ENCODE results near the gene CGB5. TPM values are rescaled to one million over a fixed set of nuclear protein-coding genes. Genes with fewer than 3 reads are reported as not detected.
"Not testable (repeated sequence)": the region's sequence is repeated elsewhere in the genome, so short reads cannot be mapped to it uniquely, and the experiment has no call there.

The CGB5 gene
- total RNA-seq, 4 donors from 2014 or later, result not detected

- Histone ChIP-seq H3K27ac (no peak overlapping the region), H3K4me1 (peaks cover 0 to 26% (median 9%) of the 10 kb centered on the region in 4 donors), H3K4me3 (no peak overlapping the region), H3K27me3 (peaks cover 0 to 4% of the 10 kb centered on the region in 2 donors), H3K9me3 (no peaks in the 10 kb centered on the region), H3K36me3 (peaks cover 0 to 2% (median 0%) of the 10 kb centered on the region in 3 donors)
- DNase-seq, result no peak
- TF ChIP-seq POLR2A (IDR thresholded peaks at IDR 0.05), result no peak
- TF ChIP-seq, protein P1, sequence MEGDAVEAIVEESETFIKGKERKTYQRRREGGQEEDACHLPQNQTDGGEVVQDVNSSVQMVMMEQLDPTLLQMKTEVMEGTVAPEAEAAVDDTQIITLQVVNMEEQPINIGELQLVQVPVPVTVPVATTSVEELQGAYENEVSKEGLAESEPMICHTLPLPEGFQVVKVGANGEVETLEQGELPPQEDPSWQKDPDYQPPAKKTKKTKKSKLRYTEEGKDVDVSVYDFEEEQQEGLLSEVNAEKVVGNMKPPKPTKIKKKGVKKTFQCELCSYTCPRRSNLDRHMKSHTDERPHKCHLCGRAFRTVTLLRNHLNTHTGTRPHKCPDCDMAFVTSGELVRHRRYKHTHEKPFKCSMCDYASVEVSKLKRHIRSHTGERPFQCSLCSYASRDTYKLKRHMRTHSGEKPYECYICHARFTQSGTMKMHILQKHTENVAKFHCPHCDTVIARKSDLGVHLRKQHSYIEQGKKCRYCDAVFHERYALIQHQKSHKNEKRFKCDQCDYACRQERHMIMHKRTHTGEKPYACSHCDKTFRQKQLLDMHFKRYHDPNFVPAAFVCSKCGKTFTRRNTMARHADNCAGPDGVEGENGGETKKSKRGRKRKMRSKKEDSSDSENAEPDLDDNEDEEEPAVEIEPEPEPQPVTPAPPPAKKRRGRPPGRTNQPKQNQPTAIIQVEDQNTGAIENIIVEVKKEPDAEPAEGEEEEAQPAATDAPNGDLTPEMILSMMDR (IDR thresholded peaks at IDR 0.05), result no peak
Measured at GRCh38 chr19:49020342-49020741, 23.3 kb upstream of the CGB5 start.

- no peaks in the 10 kb centered on the region for H3K9me3 ChIP-seq
- no peak for TF ChIP-seq POLR2A (IDR thresholded peaks at IDR 0.05)
- TF ChIP-seq, protein P1 (IDR thresholded peaks at IDR 0.05), result no peak
- peaks cover 0 to 4% of the 10 kb centered on the region in 2 donors for H3K27me3 ChIP-seq
- no peak overlapping the region for H3K4me3 ChIP-seq
- H3K27ac ChIP-seq, result no peak overlapping the region
- H3K4me1 ChIP-seq, result peaks cover 0 to 26% (median 9%) of the 10 kb centered on the region in 4 donors
- no peak for DNase-seq
- H3K36me3 ChIP-seq, result no peaks in the 10 kb centered on the region
Measured at GRCh38 chr19:49020931-49021895, 22.4 kb upstream of the CGB5 start.

DNA sequence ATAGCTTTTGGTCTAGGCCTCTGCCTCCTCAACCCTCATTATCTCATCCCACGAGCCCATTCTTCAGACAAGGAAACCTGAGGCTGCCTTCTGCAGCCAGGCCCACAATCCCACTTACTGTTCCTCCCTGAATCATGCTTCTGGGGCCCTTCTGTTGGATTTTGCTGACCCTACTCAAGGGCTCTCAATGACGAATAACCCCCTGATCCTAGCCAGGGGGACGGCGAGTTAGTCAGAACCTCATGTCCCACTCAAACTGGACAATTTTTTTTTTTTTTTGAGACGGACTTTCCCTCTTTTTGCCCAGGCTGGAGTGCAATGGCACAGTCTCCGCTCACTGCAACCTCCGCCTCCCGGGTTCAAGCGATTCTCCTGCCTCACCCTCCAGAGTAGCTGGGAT is 21.5 kb upstream of the CGB5 start:
- no peaks in the 10 kb centered on the region for H3K9me3 ChIP-seq
- peaks cover 0 to 25% (median 9%) of the 10 kb centered on the region in 4 donors for H3K4me1 ChIP-seq
- TF ChIP-seq, protein P1 (IDR thresholded peaks at IDR 0.05), result no peak
- TF ChIP-seq POLR2A (IDR thresholded peaks at IDR 0.05), result no peak
- DNase-seq, result no peak
- peaks cover 0 to 4% of the 10 kb centered on the region in 2 donors for H3K27me3 ChIP-seq
- no peak overlapping the region for H3K27ac ChIP-seq
- H3K36me3 ChIP-seq, result no peaks in the 10 kb centered on the region
- no peak overlapping the region for H3K4me3 ChIP-seq

GRCh38 chr19:49024233-49024632 is 19.4 kb upstream of the CGB5 start, which contains the start of gene CGB3:
CGB3 (minus strand) TSS chr19:49024333; CDS start chr19:49023971, 362 bp downstream.
- H3K27me3 ChIP-seq, H3K27ac ChIP-seq, H3K4me1 ChIP-seq, H3K9me3 ChIP-seq, H3K36me3 ChIP-seq, DNase-seq, H3K4me3 ChIP-seq: not testable (repeated sequence)

DNA sequence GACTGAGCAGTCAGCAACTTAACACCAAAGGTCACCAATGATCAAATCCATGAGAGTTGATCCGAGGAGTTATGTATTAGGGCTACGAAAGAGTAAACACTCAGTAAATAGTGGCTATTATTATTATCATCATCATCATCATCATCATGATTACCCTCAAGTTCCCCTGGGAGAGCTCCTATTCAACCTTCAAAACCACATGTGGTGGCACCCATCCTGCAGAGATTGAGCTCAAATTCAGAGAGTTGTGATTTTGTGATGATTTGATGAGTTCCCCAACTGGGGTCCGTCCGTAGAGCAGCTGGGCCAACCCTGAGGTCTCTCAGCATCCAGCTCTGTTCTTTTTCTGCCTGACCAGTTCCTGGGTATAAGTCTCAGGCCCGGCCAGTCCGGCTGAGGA is 18.6 kb upstream of the CGB5 start:
- not testable (repeated sequence) for DNase-seq, H3K27me3 ChIP-seq, H3K27ac ChIP-seq, H3K9me3 ChIP-seq, H3K4me1 ChIP-seq, H3K4me3 ChIP-seq, H3K36me3 ChIP-seq

DNA sequence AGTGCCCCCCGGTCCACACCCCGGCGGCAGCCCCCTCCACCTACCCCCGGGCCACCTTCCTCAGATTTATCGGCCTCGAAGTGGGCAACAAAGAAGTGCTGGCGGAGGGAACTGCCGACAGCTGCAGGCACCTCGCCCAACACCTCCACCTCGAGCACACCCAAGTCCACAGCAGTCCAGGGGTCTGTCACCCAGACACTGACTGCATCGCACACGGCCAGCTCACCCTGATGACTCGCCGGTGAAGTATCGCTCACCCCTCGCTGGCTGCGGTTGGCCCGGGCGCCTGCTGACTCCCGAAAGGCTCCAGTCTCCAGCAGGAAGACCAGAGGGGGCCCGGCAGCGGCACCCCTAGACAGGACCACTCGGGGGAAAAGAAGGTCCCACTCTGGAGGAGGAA is 18.0 kb upstream of the CGB5 start:
- not testable (repeated sequence) for DNase-seq, H3K4me3 ChIP-seq, H3K27ac ChIP-seq, H3K27me3 ChIP-seq, H3K9me3 ChIP-seq, H3K36me3 ChIP-seq, H3K4me1 ChIP-seq

- not testable (repeated sequence) for DNase-seq, H3K4me3 ChIP-seq, H3K9me3 ChIP-seq, H3K36me3 ChIP-seq, H3K4me1 ChIP-seq, H3K27me3 ChIP-seq, H3K27ac ChIP-seq
Measured at GRCh38 chr19:49028686-49029085, 15.0 kb upstream of the CGB5 start.

DNA sequence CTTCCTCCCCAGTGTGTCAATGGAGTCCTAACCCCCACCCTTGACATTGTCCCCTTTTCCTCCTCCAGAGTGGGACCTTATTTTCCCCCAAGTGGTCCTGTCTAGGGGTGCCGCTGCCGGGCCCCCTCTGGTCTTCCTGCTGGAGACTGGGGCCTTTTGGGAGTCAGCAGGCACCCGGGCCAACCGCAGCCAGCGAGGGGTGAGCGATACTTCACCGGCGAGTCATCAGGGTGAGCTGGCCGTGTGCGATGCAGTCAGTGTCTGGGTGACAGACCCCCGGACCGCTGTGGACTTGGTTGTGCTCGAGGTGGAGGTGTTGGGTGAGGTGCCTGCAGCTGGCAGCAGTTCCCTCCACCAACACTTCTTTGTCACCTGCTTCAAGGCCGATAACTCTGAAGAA is 13.9 kb upstream of the CGB5 start:
- not testable (repeated sequence) for H3K27ac ChIP-seq, H3K27me3 ChIP-seq, H3K36me3 ChIP-seq, H3K4me3 ChIP-seq, DNase-seq, H3K4me1 ChIP-seq, H3K9me3 ChIP-seq

- H3K4me3 ChIP-seq, H3K4me1 ChIP-seq, H3K9me3 ChIP-seq, DNase-seq, H3K27ac ChIP-seq, H3K36me3 ChIP-seq, H3K27me3 ChIP-seq: not testable (repeated sequence)
Measured at GRCh38 chr19:49030323-49030722, 13.3 kb upstream of the CGB5 start.

All from Peyer's patch (tissue), 4 donors.